GM18519 (cell line): ENCODE data around the gene MUSK.

Experiments used
- ATAC-seq: cut with Tn5 transposase; IDR thresholded peaks from one replicate; pipeline ENCODE4 v1.9.1; 2021; ENCODE audit warnings: mild to moderate bottlenecking, moderate library complexity; ENCODE audit not compliant: unreplicated experiment, low FRiP score

MUSK gene

DNA sequence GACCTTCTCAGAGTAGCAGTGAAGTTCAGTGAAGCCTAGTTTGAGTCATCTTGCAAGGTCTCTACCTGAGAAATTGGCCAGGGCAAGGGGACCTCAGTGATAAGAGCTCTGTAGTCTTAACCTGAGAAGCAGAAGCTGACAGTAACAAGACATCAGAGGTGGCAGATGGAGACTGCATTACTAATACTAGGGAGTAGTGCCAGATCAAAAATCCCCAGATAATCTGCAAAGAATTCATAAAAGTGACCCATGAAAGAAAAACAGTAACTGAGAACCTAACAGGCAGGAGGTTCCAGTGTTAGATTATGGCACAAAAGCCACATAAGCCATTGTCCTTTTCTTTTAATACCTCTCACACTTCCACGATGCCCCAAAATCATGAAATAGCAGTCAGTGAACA, 175.5 kb downstream of the MUSK start:
- no peak for ATAC-seq

DNA sequence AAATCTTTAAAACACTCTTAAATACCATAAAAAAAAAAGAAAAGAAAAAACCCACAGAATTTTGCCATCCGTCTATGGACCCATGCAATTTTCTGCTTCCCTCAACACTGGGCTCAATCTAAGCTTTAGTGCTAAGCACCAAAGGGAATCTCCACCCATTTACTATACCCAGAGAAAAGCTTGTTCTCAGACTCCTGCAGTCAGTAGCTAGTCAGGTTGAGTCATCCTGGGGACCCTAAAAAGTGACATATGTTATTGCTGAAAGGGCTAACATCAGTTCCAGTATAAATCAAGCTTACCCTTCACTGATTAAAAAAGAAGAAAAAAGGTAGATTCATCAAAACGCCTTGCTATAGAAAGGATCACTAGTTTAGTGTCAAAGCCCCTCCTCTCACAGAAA, 177.6 kb downstream of the MUSK start:
- no peak for ATAC-seq

DNA sequence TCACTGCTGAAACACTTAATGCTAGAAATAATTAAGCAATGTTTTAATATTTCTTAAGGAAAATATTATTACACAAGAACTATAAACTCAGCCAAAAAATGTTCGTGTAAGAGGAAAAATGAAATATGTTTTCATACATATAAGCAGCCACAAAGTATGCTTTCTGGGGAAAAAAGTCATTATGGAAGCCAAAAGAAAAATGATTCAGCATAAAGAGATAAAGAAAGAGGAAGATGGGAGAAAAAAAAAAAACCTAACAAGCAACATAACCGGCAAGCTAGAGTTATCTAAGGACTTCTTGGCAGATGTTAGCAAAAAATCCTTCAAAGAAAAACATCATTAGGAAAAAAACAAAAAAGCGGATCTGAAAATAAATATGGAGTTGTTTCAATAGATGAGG, 179.1 kb downstream of the MUSK start:
- ATAC-seq: no peak

DNA sequence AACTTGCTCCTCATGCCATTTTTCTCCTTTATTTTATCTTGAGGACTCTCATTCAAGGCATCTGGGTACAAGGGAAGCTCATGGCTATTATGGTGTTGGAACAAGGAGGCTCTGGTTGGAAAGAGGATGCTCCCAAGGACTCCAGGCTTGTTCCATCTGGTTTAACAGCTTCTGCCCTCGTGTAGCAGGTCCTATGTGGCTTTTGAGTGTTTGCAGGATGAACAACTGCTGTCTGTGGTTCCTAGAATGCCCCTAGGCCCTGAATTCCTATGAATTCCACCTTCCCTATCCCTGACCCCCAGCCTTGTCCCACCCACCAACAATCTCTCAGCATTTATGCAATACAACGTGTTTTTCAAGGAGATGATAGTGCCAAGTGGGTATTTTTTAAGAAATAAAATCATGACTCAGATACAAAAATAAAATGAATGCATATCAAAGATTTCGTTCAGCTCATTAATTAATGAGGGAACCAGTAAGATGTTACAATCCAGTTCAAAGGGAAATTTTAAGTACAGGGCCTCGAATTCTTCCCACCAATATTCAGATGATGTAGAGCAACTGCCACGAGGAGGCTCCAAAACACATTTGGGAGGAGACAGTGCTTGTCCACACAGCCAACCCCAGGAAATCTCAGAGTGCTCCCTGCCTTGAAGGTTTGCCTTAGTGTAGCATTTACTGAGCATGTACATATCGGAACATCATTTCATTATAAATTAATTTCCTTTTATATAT, 182.0 kb downstream of the MUSK start:
- no peak for ATAC-seq
